Measurements from ENCODE around the gene PCSK2.

Gene PCSK2

DNA sequence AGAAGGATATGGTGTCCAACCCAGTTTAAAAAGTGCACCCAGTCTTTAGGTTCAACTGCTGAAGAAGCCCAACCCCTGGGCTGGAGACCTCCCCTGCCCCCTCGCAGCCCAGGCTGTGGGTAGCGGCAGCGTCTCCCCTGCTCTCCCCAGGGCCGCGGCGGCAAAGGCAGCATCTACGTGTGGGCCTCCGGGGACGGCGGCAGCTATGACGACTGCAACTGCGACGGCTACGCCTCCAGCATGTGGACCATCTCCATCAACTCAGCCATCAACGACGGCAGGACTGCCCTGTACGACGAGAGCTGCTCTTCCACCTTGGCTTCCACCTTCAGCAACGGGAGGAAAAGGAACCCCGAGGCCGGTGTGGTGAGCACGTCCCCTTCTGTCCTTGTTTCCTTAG lies 226.8 kb downstream of the PCSK2 start:
- Mint-ChIP-seq H3K27ac (no peak overlapping the region), H3K4me3 (no peak overlapping the region), H3K4me1 (no peaks in the 10 kb centered on the region), H3K27me3 (peaks cover 46% of the 10 kb centered on the region), H3K9me3 (no peaks in the 10 kb centered on the region), H3K36me3 (no peaks in the 10 kb centered on the region)
- ATAC-seq = no peak

DNA sequence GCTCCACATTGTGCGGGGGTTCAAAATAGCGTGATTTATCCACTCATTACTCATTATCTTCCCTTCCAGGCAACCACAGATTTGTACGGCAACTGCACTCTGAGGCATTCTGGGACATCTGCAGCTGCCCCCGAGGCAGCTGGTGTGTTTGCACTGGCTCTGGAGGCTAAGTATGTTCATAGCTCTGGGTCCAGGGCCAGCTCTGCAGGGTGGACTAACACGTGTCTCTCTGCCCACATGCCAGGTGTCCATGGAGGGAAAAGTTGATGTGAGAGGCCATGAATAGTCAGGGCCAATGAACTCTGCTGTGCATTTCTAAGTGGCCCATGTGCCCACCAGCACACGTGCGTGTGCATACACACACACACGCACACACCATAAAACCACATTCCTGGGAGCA lies 229.4 kb downstream of the PCSK2 start:
- H3K27ac Mint-ChIP-seq = no peak overlapping the region
- H3K27me3 Mint-ChIP-seq = peaks cover 46% of the 10 kb centered on the region
- H3K4me3 Mint-ChIP-seq = no peak overlapping the region
- H3K4me1 Mint-ChIP-seq = peaks cover 6% of the 10 kb centered on the region
- no peaks in the 10 kb centered on the region for H3K36me3 Mint-ChIP-seq
- ATAC-seq = no peak
- H3K9me3 Mint-ChIP-seq = no peaks in the 10 kb centered on the region

DNA sequence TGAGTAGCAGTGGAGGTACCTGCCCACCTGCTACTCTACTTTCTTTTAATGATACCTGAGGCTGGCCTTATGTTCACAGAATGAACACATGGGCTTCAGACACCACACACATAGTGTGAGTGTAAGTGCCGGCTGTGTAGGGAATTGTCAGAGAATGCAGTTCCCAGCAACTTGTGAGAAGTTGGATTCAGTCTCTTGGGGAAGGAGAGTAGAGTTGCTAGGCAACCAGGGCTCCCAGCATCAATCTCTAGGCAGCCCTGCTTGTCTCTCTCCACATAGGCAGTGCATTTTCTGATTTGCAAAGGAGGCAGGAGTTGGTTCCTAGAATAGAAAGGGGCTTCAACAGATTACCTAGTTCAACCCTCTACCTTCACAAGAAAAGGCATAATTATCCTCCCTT lies 230.2 kb downstream of the PCSK2 start:
- H3K36me3 Mint-ChIP-seq = no peaks in the 10 kb centered on the region
- peaks cover 42% of the 10 kb centered on the region for H3K27me3 Mint-ChIP-seq
- H3K9me3 Mint-ChIP-seq = no peaks in the 10 kb centered on the region
- H3K4me3 Mint-ChIP-seq = no peak overlapping the region
- peaks cover 6% of the 10 kb centered on the region for H3K4me1 Mint-ChIP-seq
- H3K27ac Mint-ChIP-seq = no peak overlapping the region
- no peak for ATAC-seq

DNA sequence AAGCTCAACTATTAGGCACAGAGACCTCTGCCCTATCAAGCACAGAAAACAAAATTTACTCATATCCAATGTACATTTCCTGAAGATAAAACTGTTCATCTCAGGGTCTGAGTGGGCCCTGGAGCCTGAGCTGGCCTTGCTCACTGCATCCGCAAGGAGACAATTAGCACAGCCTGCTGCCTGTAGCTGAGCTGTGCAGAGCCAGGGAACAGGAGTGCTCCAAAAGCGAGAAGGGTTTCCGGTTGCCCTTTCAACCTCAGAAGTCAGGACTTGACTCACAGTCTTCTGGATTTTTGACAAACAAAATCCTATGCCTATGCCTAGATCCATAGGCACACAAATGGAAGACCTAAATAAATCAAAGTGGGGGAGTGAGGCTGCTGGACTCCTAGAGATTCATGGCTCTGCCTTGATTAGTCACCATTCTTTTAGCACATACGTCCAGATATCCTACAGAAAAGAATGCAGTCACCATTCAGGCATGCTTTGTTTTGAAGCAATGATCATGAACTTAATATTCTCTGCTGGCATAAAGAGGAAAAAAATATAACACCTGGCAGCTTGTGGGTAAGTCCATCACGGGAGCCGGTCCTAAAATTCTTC lies 230.8 kb downstream of the PCSK2 start:
- Mint-ChIP-seq H3K27me3 (peaks cover 36% of the 10 kb centered on the region), H3K4me3 (no peak overlapping the region), H3K9me3 (no peaks in the 10 kb centered on the region), H3K4me1 (peaks cover 6% of the 10 kb centered on the region), H3K36me3 (no peaks in the 10 kb centered on the region), H3K27ac (no peak overlapping the region)
- no peak for ATAC-seq

DNA sequence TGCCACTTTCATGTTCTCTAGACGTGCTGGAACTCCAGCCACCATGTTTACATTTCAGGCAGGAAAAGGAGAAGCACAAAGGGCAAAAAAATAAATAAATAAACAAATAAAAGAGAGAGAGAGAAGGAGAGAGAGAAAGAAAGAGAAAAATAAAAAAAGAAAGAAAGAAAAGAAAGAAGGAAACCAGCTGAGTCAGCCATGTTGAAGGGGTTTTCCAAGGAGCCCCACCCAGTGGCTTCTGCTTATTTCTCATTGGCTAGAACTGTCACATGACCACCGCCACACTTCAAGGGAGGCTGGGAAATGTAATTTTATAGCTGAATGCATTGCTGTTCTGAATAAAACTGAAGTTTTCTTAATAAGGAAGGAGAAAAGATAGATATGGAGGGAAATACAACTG lies 233.3 kb downstream of the PCSK2 start:
- peaks cover 15% of the 10 kb centered on the region for H3K27me3 Mint-ChIP-seq
- no peaks in the 10 kb centered on the region for H3K9me3 Mint-ChIP-seq
- no peak overlapping the region for H3K4me3 Mint-ChIP-seq
- peaks cover 6% of the 10 kb centered on the region for H3K4me1 Mint-ChIP-seq
- no peak for ATAC-seq
- no peaks in the 10 kb centered on the region for H3K36me3 Mint-ChIP-seq
- H3K27ac Mint-ChIP-seq = no peak overlapping the region

DNA sequence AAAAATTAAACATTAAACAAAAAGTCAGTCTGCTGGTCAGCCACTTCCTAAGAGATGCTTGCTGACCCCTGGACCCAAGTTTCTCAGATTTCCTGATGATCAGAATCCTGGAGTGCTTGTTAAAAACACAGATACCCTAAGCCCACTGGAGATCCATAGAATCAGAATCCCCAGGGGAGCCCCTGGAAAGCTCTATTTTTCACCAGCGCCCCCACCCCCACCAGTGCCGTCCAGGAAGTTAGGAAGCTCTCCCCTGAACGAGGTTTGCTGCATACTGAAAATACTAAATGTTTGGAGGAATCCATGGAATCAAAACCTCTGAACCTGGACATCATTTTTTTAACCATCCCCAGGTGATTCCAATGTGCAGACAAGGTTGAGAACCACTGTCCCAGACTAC lies 235.1 kb downstream of the PCSK2 start:
- no peak overlapping the region for H3K27ac Mint-ChIP-seq
- peaks cover 6% of the 10 kb centered on the region for H3K4me1 Mint-ChIP-seq
- no peaks in the 10 kb centered on the region for H3K9me3 Mint-ChIP-seq
- ATAC-seq = no peak
- no peak overlapping the region for H3K4me3 Mint-ChIP-seq
- no peaks in the 10 kb centered on the region for H3K36me3 Mint-ChIP-seq
- peaks cover 6% of the 10 kb centered on the region for H3K27me3 Mint-ChIP-seq

DNA sequence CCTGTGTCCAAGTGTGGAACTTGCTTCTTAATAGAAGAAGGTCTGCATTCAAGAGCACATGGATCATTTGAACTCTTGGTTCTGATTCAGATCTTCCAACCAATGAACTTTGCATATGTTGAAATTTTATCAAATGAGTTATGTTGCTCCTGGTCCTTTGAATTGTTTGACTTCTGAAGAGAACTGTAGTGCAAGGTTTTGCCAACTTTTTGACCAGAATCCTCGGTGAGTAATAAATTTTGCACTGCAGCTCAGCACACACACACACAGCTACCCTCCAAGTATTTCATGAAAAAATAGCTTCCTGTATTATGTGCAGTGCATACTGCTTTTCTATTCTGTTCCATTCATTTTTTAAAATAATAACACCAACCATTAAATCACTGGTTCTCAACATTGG lies 236.9 kb downstream of the PCSK2 start:
- no peak for ATAC-seq

DNA sequence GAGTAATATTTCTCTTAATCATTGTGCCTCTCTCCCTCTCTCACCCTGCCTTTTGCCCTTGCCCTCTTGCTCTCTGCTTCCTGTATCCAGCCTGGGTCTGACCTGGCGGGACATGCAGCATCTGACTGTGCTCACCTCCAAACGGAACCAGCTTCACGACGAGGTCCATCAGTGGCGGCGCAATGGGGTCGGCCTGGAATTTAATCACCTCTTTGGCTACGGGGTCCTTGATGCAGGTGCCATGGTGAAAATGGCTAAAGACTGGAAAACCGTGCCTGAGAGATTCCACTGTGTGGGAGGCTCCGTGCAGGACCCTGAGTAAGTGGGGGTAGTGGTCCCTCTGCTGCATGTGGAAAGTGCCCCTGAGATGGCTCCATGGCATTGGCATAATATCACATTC lies 238.4 kb downstream of the PCSK2 start:
- no peak for ATAC-seq
- Mint-ChIP-seq H3K36me3 (no peaks in the 10 kb centered on the region), H3K27me3 (peaks cover 9% of the 10 kb centered on the region), H3K9me3 (no peaks in the 10 kb centered on the region), H3K27ac (no peak overlapping the region), H3K4me3 (no peak overlapping the region), H3K4me1 (peaks cover 1% of the 10 kb centered on the region)

More for the DNA sequence above, 236.9 kb downstream of the PCSK2 start:
- no peaks in the 10 kb centered on the region for H3K9me3 Mint-ChIP-seq
- no peak overlapping the region for H3K4me3 Mint-ChIP-seq
- no peak overlapping the region for H3K27ac Mint-ChIP-seq
- H3K4me1 Mint-ChIP-seq = peaks cover 6% of the 10 kb centered on the region
- peaks cover 9% of the 10 kb centered on the region for H3K27me3 Mint-ChIP-seq
- H3K36me3 Mint-ChIP-seq = no peaks in the 10 kb centered on the region

DNA sequence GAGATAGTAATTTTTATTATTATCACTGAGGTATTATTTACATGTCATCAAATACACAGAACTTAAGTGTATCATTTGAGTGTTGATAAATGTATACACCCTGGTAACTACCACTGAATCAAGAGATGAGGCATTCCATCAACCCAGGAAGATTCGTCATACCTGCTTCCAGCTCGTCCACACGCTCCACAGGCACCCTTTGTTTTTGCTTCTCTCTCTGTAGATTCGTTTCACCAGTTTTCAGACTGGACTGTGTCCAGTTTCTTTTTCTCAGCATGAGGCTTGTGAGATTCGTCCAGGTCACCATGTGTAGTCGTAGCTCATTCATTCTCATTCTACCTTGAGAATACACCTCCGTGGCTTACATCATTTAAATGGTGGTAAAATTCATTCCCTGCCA lies 239.8 kb downstream of the PCSK2 start:
- Mint-ChIP-seq H3K36me3 (no peaks in the 10 kb centered on the region), H3K4me1 (no peaks in the 10 kb centered on the region), H3K4me3 (no peak overlapping the region), H3K27ac (no peak overlapping the region), H3K9me3 (no peaks in the 10 kb centered on the region), H3K27me3 (peaks cover 9% of the 10 kb centered on the region)
- no peak for ATAC-seq

DNA sequence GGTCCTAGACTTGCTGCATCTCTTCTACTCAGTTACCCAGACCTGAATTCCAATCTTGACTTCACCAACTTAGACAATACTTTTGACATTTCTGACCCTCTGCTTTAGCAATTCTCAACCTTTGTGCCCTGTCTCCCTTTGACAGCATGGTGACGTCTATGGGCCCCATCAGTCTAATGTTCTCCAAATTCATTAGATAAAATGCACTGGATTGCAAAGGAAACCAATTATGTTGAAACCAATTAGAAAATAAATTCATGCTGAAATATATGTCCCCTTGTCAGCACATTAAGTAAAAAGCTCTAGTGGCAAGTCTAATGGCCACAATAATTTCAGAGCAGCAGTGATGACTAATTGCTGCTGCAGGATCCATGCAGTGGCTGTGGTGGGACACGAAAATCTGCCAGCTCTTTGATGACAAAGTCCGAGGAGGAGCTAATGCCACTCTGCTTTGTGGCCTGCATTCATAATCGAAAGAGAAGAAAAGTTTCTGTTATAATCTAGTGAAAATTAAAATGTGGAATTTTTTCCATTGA lies 240.3 kb downstream of the PCSK2 start:
- H3K27ac Mint-ChIP-seq = no peak overlapping the region
- no peaks in the 10 kb centered on the region for H3K36me3 Mint-ChIP-seq
- H3K4me1 Mint-ChIP-seq = no peaks in the 10 kb centered on the region
- H3K27me3 Mint-ChIP-seq = peaks cover 9% of the 10 kb centered on the region
- no peak for ATAC-seq
- no peaks in the 10 kb centered on the region for H3K9me3 Mint-ChIP-seq
- no peak overlapping the region for H3K4me3 Mint-ChIP-seq

DNA sequence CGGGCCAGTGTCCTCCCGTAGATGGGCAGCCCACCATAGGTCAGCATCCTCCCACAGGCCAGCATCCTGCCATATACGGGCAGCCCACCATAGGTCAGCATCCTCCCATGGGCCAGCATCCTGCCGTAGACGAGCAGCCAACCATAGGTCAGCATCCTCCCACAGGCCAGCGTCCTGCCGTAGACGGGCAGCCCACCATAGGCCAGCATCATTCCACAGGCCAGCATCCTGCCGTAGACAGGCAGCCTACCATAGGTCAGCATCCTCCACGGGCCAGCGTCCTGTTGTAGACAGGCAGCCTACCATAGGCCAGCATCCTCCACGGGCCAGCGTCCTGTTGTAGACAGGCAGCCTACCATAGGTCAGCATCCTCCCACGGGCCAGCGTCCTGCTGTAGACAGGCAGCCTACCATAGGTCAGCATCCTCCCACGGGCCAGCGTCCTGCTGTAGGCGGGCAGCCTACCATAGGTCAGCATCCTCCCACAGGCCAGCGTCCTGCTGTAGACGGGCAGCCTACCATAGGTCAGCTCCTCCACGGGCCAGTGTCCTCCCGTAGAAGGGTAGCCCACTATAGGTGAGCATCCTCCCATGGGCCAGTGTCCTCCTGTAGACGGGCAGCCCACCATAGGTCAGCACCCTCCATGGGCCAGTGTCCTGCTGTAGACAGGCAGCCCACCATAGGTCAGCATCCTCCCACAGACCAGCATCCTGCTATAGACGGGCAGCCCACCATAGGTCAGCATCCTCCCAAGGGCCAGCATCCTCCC lies 241.4 kb downstream of the PCSK2 start:
- no peak overlapping the region for H3K27ac Mint-ChIP-seq
- H3K9me3 Mint-ChIP-seq = no peaks in the 10 kb centered on the region
- no peaks in the 10 kb centered on the region for H3K36me3 Mint-ChIP-seq
- H3K27me3 Mint-ChIP-seq = peaks cover 9% of the 10 kb centered on the region
- no peak overlapping the region for H3K4me3 Mint-ChIP-seq
- no peak for ATAC-seq
- H3K4me1 Mint-ChIP-seq = no peaks in the 10 kb centered on the region

DNA sequence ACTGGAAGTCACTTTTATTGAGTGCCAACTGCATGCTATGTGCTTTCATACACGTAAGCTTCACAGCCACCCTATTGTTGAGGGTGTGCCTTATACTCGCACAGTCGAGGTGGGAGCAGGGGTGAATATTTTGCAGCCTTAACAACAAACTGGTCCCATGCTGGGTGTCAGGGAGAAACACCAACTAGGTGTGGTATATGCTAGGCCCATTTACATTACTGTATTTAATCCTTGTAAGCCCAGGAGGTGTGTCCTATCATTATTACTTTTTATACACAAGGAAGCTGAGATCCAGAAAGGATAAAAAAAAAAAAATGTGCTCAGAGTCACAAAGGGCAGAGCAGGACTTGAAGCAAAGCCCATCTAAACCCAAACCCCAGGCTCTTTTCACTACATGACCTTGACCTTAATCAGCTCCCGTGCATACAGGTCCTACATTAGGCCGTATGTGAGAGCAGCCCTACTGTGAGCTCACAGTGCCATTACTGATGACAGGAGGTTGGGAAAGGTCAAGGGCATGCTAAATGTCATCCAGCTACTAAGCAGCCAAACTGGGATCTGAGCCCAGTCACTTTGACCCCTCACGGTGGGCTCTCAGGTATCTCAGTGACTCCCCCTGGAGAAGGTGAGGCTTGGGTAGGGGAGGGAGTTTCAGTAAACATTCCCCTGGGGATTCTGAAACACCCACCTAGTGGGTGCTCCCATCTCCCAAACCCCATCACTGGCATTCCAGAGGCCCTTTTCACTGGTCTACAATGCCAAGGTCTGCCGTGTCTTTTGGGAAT lies 242.6 kb downstream of the PCSK2 start:
- no peak for ATAC-seq
- no peaks in the 10 kb centered on the region for H3K36me3 Mint-ChIP-seq
- H3K9me3 Mint-ChIP-seq = peaks cover 3% of the 10 kb centered on the region
- no peak overlapping the region for H3K4me3 Mint-ChIP-seq
- peaks cover 14% of the 10 kb centered on the region for H3K27me3 Mint-ChIP-seq
- no peak overlapping the region for H3K27ac Mint-ChIP-seq
- H3K4me1 Mint-ChIP-seq = no peaks in the 10 kb centered on the region

DNA sequence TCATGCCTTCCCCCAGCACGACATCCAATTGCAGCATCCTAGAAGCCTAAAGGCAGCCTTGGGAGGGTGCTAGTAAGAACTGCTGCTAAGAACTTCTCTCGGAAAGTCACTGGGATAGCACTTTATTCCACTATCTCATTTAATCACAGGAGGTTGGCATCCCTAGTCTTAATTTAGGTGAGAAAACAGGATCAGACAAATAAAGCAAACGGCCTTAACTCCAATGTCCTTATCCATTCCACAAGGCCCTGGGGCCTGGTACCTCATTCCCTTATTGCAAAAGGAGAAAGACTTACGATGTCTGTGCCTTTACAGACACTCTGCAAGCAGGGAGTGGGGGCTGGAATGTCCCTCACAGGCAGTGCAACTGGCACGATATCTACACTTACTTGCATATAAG lies 243.7 kb downstream of the PCSK2 start:
- no peak overlapping the region for H3K27ac Mint-ChIP-seq
- H3K4me3 Mint-ChIP-seq = no peak overlapping the region
- ATAC-seq = no peak
- no peaks in the 10 kb centered on the region for H3K4me1 Mint-ChIP-seq
- H3K9me3 Mint-ChIP-seq = peaks cover 6% of the 10 kb centered on the region
- H3K27me3 Mint-ChIP-seq = peaks cover 19% of the 10 kb centered on the region
- no peaks in the 10 kb centered on the region for H3K36me3 Mint-ChIP-seq

DNA sequence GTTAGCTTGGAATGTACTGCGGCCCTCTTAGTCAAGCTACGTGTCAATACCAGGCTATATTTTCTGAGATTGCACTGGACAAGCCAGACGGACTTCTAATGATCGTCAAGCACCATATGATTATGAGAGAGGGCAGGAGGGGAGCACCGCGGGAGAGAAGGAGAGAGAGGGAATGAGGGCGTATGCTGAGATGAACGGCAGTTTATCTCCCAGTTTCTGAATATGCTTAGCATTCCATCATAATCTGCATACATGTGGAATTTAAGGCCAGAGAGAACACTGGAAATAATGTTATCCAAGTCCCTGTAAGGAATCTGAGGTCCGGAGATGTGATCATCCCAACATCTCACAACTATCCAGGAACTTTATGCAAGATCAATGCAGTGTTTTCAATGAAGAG lies 244.1 kb downstream of the PCSK2 start:
- ATAC-seq = no peak
- H3K36me3 Mint-ChIP-seq = no peaks in the 10 kb centered on the region
- no peak overlapping the region for H3K27ac Mint-ChIP-seq
- H3K9me3 Mint-ChIP-seq = peaks cover 6% of the 10 kb centered on the region
- H3K27me3 Mint-ChIP-seq = peaks cover 19% of the 10 kb centered on the region
- H3K4me3 Mint-ChIP-seq = no peak overlapping the region
- H3K4me1 Mint-ChIP-seq = no peaks in the 10 kb centered on the region

DNA sequence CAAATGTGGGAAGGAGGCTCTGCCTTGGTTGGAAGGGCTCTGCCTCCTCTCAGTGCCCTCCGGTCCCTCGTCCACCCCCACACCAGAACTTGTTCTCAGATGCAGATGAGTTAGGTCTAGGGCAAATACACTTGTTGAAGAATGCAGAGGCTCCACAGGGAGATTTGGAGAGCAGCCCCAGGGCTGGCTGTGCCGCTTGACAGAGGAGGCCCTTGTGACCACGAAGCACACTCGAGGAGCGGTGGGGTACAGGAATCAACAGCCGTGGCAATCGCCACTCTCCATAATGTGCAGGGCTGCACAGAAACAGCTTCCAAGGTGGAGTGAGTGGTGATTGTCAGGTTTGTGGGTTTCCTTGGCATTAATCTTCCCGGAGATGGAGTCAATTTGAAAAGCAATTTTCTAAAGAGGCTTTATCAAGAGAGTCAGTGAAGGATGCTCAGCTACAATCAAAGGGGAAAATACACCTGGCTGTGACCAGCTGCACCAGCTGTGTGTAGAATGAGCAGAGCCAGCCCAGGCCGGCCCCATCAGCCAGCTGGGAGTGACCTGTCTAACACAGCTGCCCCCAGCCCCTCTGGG lies 244.9 kb downstream of the PCSK2 start:
- no peak overlapping the region for H3K4me3 Mint-ChIP-seq
- H3K27ac Mint-ChIP-seq = no peak overlapping the region
- no peak for ATAC-seq
- peaks cover 17% of the 10 kb centered on the region for H3K27me3 Mint-ChIP-seq
- no peaks in the 10 kb centered on the region for H3K4me1 Mint-ChIP-seq
- H3K36me3 Mint-ChIP-seq = no peaks in the 10 kb centered on the region
- H3K9me3 Mint-ChIP-seq = peaks cover 6% of the 10 kb centered on the region
